C4-2B (cell line): Measurements from ENCODE around the gene CLNK.

ENCODE experiments used
- ZFX ChIP-seq: fragments of 450-650 bp; IDR thresholded peaks from 2 replicates; pipeline ENCODE4 v1.6.1; 2017
- TF ChIP-seq, protein P1 (sequence below): fragments of 450-650 bp; conservative IDR thresholded peaks from 2 replicates; pipeline ENCODE4 v1.5.1; 2017; ENCODE audit warnings: mild to moderate bottlenecking

DNA sequence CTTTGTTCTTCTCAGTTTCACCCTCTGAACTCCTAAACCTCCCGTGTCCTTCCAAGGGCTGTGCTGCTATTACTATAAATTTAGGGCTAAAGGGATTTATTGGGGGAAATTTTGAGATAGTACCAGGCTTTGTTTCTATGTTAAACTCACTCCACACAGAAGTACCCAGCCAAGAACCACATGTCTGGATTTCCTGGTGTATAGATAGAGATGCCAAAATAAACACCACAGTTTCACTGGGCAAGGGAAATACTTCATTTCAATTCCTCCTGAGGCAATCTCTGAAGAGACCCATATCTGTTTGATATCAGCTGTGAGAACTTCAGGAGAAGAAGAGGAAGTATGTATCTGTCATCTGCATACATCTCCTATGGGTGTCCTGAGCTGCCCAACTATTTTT is 21.7 kb upstream of the CLNK start:
- TF ChIP-seq, protein P1, sequence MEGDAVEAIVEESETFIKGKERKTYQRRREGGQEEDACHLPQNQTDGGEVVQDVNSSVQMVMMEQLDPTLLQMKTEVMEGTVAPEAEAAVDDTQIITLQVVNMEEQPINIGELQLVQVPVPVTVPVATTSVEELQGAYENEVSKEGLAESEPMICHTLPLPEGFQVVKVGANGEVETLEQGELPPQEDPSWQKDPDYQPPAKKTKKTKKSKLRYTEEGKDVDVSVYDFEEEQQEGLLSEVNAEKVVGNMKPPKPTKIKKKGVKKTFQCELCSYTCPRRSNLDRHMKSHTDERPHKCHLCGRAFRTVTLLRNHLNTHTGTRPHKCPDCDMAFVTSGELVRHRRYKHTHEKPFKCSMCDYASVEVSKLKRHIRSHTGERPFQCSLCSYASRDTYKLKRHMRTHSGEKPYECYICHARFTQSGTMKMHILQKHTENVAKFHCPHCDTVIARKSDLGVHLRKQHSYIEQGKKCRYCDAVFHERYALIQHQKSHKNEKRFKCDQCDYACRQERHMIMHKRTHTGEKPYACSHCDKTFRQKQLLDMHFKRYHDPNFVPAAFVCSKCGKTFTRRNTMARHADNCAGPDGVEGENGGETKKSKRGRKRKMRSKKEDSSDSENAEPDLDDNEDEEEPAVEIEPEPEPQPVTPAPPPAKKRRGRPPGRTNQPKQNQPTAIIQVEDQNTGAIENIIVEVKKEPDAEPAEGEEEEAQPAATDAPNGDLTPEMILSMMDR, result no peak
- TF ChIP-seq ZFX, result no peak
